ENCODE data around the gene SASH1.

Gene SASH1

GRCh38 chr6:148405894-148406293 lies 63.3 kb downstream of the SASH1 start:
- ATAC-seq (no peak), DNase-seq (no peak)

GRCh38 chr6:148406579-148407371 lies 64.1 kb downstream of the SASH1 start:
- DNase-seq (no peak), ATAC-seq (no peak)

- no peak for DNase-seq
- no peak for ATAC-seq
Measured at GRCh38 chr6:148407372-148407771, 64.7 kb downstream of the SASH1 start.

- DNase-seq: no peak
- ATAC-seq: no peak
Measured at GRCh38 chr6:148413321-148414091, 70.9 kb downstream of the SASH1 start.

- no peak for ATAC-seq
- DNase-seq: no peak
Measured at GRCh38 chr6:148414092-148414489, 71.5 kb downstream of the SASH1 start.

GRCh38 chr6:148414836-148415235 lies 72.2 kb downstream of the SASH1 start:
- DNase-seq (no peak), ATAC-seq (no peak)

- DNase-seq: no peak
- no peak for ATAC-seq
Measured at GRCh38 chr6:148415511-148416260, 73.0 kb downstream of the SASH1 start.

- DNase-seq: no peak
- no peak for ATAC-seq
Measured at GRCh38 chr6:148416330-148416965, 73.8 kb downstream of the SASH1 start.

- no peak for ATAC-seq
Measured at GRCh38 chr6:148417045-148417444, 74.4 kb downstream of the SASH1 start.

GRCh38 chr6:148419430-148419829 lies 76.8 kb downstream of the SASH1 start:
- no peak for ATAC-seq
- no peak for DNase-seq

More at GRCh38 chr6:148417045-148417444, 74.4 kb downstream of the SASH1 start:
- DNase-seq: no peak

GRCh38 chr6:148422085-148422484 lies 79.4 kb downstream of the SASH1 start:
- ATAC-seq (no peak), DNase-seq (no peak)

- ATAC-seq (no peak), DNase-seq (no peak)
Measured at GRCh38 chr6:148423133-148423532, 80.5 kb downstream of the SASH1 start.

- DNase-seq (no peak), ATAC-seq (no peak)
Measured at GRCh38 chr6:148423601-148424270, 81.1 kb downstream of the SASH1 start.

- ATAC-seq (no peak), DNase-seq (no peak)
Measured at GRCh38 chr6:148425443-148425842, 82.8 kb downstream of the SASH1 start.

GRCh38 chr6:148426317-148426977 lies 83.8 kb downstream of the SASH1 start:
- no peak for ATAC-seq

GRCh38 chr6:148427333-148427732 lies 84.7 kb downstream of the SASH1 start:
- no peak for ATAC-seq
- no peak for DNase-seq

More at GRCh38 chr6:148426317-148426977, 83.8 kb downstream of the SASH1 start:
- no peak for DNase-seq

GRCh38 chr6:148429423-148429822 lies 86.8 kb downstream of the SASH1 start:
- no peak for ATAC-seq

GRCh38 chr6:148430897-148431296 lies 88.3 kb downstream of the SASH1 start:
- ATAC-seq (no peak), DNase-seq (no peak)

More at GRCh38 chr6:148429423-148429822, 86.8 kb downstream of the SASH1 start:
- DNase-seq: no peak

GRCh38 chr6:148431413-148431812 lies 88.8 kb downstream of the SASH1 start:
- ATAC-seq (no peak), DNase-seq (no peak)

- DNase-seq (no peak), ATAC-seq (no peak)
Measured at GRCh38 chr6:148431840-148432239, 89.2 kb downstream of the SASH1 start.

Data from stimulated activated naive CD8-positive, alpha-beta T cell treated with anti-CD3 and anti-CD28 coated beads, Interleukin-15, Interleukin-2, amounts not matched to agents 100 U/mL and 50 U/mL, for 24 hours (primary cell).